Measurements from ENCODE around the gene FBN3.

GRCh38 chr19:8113017-8113416 lies 36.4 kb downstream of the FBN3 start:
- TF ChIP-seq CTCF (IDR thresholded peaks at IDR 0.05), result no peak
- TF ChIP-seq ZFX (IDR thresholded peaks at IDR 0.05; ENCODE audit: borderline replicate concordance), result no peak
